Liver (tissue), 3 donors: ENCODE results near the gene DHX32.

ENCODE experiments used
- ATF3 ChIP-seq: IDR thresholded peaks from 2 replicates; pipeline ENCODE4 v1.6.1; 2016; ENCODE audit warnings: antibody characterized with exemption
- CTCF ChIP-seq: fragments of 150-350 bp; IDR thresholded peaks from 2 replicates; pipeline ENCODE4 v1.5.1; 2017; ENCODE audit warnings: improper control_type of control experiment, low read depth, low read length; ENCODE audit not compliant: missing input control
- EGR1 ChIP-seq, 2 donors: IDR thresholded peaks; 2 replicates each; pipeline ENCODE4 v1.6.1; 2016 to 2018; ENCODE audit warnings: antibody characterized with exemption in 2 of 2, low read depth in 2 of 2
- FOXA1 ChIP-seq: IDR thresholded peaks from 2 replicates; pipeline ENCODE4 v1.6.1; 2016; ENCODE audit warnings: antibody characterized with exemption
- GABPA ChIP-seq, 2 donors: IDR thresholded peaks in 1 of 2; conservative IDR thresholded peaks in 1 of 2; 2 replicates each; pipeline ENCODE4 v1.6.1; 2016; ENCODE audit warnings: antibody characterized with exemption in 2 of 2, mild to moderate bottlenecking in 1 of 2, moderate library complexity in 1 of 2
- JUND ChIP-seq, 2 donors: IDR thresholded peaks; 2 replicates each; pipeline ENCODE4 v1.6.1; 2016; ENCODE audit warnings: antibody characterized with exemption in 2 of 2
- RAD21 ChIP-seq, 2 donors: IDR thresholded peaks; 2 replicates each; pipeline ENCODE4 v1.6.1; 2016; ENCODE audit warnings: antibody characterized with exemption in 2 of 2, mild to moderate bottlenecking in 2 of 2
- SP1 ChIP-seq: IDR thresholded peaks from 2 replicates; pipeline ENCODE4 v1.6.1; 2018; ENCODE audit warnings: antibody characterized with exemption, mild to moderate bottlenecking
- TAF1 ChIP-seq: conservative IDR thresholded peaks from 2 replicates; pipeline ENCODE4 v1.6.1; 2016; ENCODE audit warnings: antibody characterized with exemption, mild to moderate bottlenecking
- YY1 ChIP-seq: IDR thresholded peaks from 2 replicates; pipeline ENCODE4 v1.6.1; 2016; ENCODE audit warnings: antibody characterized with exemption, mild to moderate bottlenecking
- ZBTB33 ChIP-seq: IDR thresholded peaks from 2 replicates; pipeline ENCODE4 v1.6.1; 2016; ENCODE audit warnings: antibody characterized with exemption
- TF ChIP-seq, protein P1 (sequence below): IDR thresholded peaks from 2 replicates; pipeline ENCODE4 v1.6.1; 2016; ENCODE audit warnings: antibody characterized with exemption, mild to moderate bottlenecking
- TF ChIP-seq, protein P2 (sequence below): IDR thresholded peaks from 2 replicates; pipeline ENCODE4 v1.6.1; 2016; ENCODE audit warnings: antibody characterized with exemption
- donor health status: healthy.
- donor health status: healthy.

DNA sequence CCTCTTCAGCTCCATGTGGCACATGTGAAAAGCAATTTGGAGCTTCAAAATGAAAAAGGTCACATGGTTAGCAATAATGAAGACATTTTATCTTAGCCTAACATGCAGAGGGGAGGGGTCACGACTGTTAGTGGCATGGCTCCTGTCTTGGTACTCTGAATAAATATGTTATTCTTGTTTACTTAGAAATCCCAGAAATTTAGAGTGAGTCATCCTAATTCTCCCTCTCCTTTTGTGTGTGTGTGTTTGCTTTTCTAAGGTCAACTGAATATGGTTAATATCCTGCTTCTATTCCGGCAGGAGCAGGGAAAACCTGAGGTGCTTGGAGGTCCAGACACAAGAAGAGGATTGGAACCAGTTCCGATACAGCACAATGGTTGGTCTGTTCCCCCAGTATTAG lies 40.1 kb downstream of the DHX32 start:
- TF ChIP-seq, protein P1, sequence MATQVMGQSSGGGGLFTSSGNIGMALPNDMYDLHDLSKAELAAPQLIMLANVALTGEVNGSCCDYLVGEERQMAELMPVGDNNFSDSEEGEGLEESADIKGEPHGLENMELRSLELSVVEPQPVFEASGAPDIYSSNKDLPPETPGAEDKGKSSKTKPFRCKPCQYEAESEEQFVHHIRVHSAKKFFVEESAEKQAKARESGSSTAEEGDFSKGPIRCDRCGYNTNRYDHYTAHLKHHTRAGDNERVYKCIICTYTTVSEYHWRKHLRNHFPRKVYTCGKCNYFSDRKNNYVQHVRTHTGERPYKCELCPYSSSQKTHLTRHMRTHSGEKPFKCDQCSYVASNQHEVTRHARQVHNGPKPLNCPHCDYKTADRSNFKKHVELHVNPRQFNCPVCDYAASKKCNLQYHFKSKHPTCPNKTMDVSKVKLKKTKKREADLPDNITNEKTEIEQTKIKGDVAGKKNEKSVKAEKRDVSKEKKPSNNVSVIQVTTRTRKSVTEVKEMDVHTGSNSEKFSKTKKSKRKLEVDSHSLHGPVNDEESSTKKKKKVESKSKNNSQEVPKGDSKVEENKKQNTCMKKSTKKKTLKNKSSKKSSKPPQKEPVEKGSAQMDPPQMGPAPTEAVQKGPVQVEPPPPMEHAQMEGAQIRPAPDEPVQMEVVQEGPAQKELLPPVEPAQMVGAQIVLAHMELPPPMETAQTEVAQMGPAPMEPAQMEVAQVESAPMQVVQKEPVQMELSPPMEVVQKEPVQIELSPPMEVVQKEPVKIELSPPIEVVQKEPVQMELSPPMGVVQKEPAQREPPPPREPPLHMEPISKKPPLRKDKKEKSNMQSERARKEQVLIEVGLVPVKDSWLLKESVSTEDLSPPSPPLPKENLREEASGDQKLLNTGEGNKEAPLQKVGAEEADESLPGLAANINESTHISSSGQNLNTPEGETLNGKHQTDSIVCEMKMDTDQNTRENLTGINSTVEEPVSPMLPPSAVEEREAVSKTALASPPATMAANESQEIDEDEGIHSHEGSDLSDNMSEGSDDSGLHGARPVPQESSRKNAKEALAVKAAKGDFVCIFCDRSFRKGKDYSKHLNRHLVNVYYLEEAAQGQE = no peak
- TF ChIP-seq CTCF = no peak
- TF ChIP-seq FOXA1 = no peak
- TF ChIP-seq, protein P2, sequence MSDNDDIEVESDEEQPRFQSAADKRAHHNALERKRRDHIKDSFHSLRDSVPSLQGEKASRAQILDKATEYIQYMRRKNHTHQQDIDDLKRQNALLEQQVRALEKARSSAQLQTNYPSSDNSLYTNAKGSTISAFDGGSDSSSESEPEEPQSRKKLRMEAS = no peak
- TF ChIP-seq YY1 = no peak
- TF ChIP-seq ZBTB33 = no peak
- TF ChIP-seq TAF1 = no peak
- no peak for TF ChIP-seq EGR1 (IDR thresholded peaks at IDR 0.05; ENCODE audit: low read depth in 2 of 2)
- no peak for TF ChIP-seq RAD21 (IDR thresholded peaks at IDR 0.05)
- no peak for TF ChIP-seq JUND (IDR thresholded peaks at IDR 0.05)
- TF ChIP-seq SP1 = no peak
- TF ChIP-seq GABPA (IDR thresholded peaks at IDR 0.05 in 1 of 2, conservative IDR thresholded peaks at IDR 0.05 in 1 of 2) = no peak
- TF ChIP-seq ATF3 = no peak
